K562 (cell line): ENCODE results near the gene ENO2. TPM values are rescaled to one million over a fixed set of nuclear protein-coding genes. Genes with fewer than 3 reads are reported as not detected.

Source experiments
- ATAC-seq: fragments of 200-7000 bp; cut with Tn5 transposase; 3 replicates; pipeline ENCODE4 v1.9.1; 2020; ENCODE audit warnings: moderate library complexity
- BruUV-seq: library from RNA; stranded (reverse); fragments of 400-500 nt; replicated peaks from 2 replicates; lab custom pipeline; 2021; lab: Mats Ljungman, UMichigan
- CTCF ChIA-PET: fragments of 300-600 bp; formaldehyde crosslinking; extraction: SDS; loops from one replicate; lab custom pipeline; 2021; ENCODE audit warnings: low intra/inter-chr PET ratio; lab: Yijun Ruan, JAX
- POLR2A ChIA-PET: fragments of 300-600, 350-650 bp; sonication (Branson Sonifier 250); formaldehyde crosslinking; extraction: SDS; loops from one replicate; lab custom pipeline; 2021; ENCODE audit warnings: antibody characterized with exemption, inconsistent platforms; lab: Yijun Ruan, JAX
- DNase-seq, 4 experiments: peaks; one replicate each; pipeline versions ENCODE4 v3.0.0 to v3.0.0-alpha.2; 2011 to 2018; ENCODE audit warnings: low spot score in 3 of 4, mixed read lengths in 3 of 4; ENCODE audit errors: extremely low read depth in 1 of 4
- FAIRE-seq: peaks from 2 replicates; lab custom pipeline; 2011; peaks lifted over from hg19 to GRCh38; lab: Jason Lieb, UNC
- H2AFZ ChIP-seq: 2 replicates; pipeline ENCODE4 v1.6.0; 2011; ENCODE audit warnings: low read depth, low read length, control low read depth, inconsistent platforms
- H3K27ac ChIP-seq: fragments of 200-600 bp; 3 replicates; pipeline ENCODE4 v1.8.0; 2011; ENCODE audit warnings: low read depth, mild to moderate bottlenecking, control low read depth, inconsistent platforms, low read length, moderate library complexity, mixed read lengths; ENCODE audit errors: extremely low read depth
- H3K27me3 ChIP-seq, 2 experiments: fragments of 300-600 bp in 1 of 2; 2 replicates in 1 of 2; 3 replicates in 1 of 2; pipeline versions ENCODE4 v1.6.0 to v1.8.0; 2011; ENCODE audit warnings: inconsistent platforms in 2 of 2, low read length in 2 of 2, mild to moderate bottlenecking in 1 of 2, mixed read lengths in 1 of 2, moderate library complexity in 1 of 2; ENCODE audit not compliant: control insufficient read depth in 2 of 2, insufficient read depth in 2 of 2
- H3K36me3 ChIP-seq: fragments of 300-600 bp; 3 replicates; pipeline ENCODE4 v1.8.0; 2011; ENCODE audit warnings: mild to moderate bottlenecking, low read length, inconsistent platforms; ENCODE audit not compliant: control insufficient read depth, insufficient read depth
- H3K4me1 ChIP-seq, 2 experiments: fragments of 200-600 bp in 1 of 2; replicated peaks in 1 of 2; 2 replicates in 1 of 2; 3 replicates in 1 of 2; pipeline versions ENCODE4 v1.5.1 to v1.8.0; 2011; ENCODE audit warnings: inconsistent platforms in 2 of 2, low read length in 2 of 2, mild to moderate bottlenecking in 1 of 2, mixed read lengths in 1 of 2, moderate library complexity in 1 of 2; ENCODE audit not compliant: control insufficient read depth in 2 of 2, insufficient read depth in 2 of 2
- H3K4me2 ChIP-seq: 2 replicates; pipeline ENCODE4 v1.6.1; 2011; ENCODE audit warnings: low read length, control low read depth, inconsistent platforms, mixed read lengths; ENCODE audit not compliant: insufficient read depth
- H3K4me3 ChIP-seq: fragments of 200-600 bp; sonication (generic), shearing (Covaris generic); 2 replicates; pipeline ENCODE4 v1.5.1; 2016; ENCODE audit warnings: control low read depth, inconsistent platforms
- H3K79me2 ChIP-seq: fragments of 200-600 bp; 3 replicates; pipeline ENCODE4 v1.8.0; 2011; ENCODE audit warnings: low read length, inconsistent platforms; ENCODE audit not compliant: control insufficient read depth, insufficient read depth
- H3K9ac ChIP-seq, 2 experiments: 2 replicates each; pipeline versions ENCODE4 v1.6.0 to v1.6.1; 2011; ENCODE audit warnings: low read depth in 2 of 2, low read length in 2 of 2, control low read depth in 1 of 2, inconsistent platforms in 1 of 2, mild to moderate bottlenecking in 1 of 2, mixed read lengths in 1 of 2; ENCODE audit not compliant: insufficient read depth in 1 of 2
- H3K9me1 ChIP-seq: one replicate; pipeline ENCODE4 v1.6.0; 2011; ENCODE audit warnings: inconsistent platforms, mild to moderate bottlenecking, low read length, moderate library complexity; ENCODE audit not compliant: control insufficient read depth, insufficient read depth
- H3K9me3 ChIP-seq: replicated peaks from 2 replicates; pipeline ENCODE4 v1.5.1; 2011; ENCODE audit warnings: low read depth, low read length, inconsistent platforms; ENCODE audit not compliant: control insufficient read depth, insufficient read depth
- H4K20me1 ChIP-seq: replicated peaks from 2 replicates; pipeline ENCODE4 v1.6.1; 2011; ENCODE audit warnings: low read length, inconsistent platforms, mixed read lengths; ENCODE audit not compliant: control insufficient read depth, insufficient read depth
- CAMTA2 ChIP-seq: fragments of 250-450 bp; sonication (Bioruptor Pico); conservative IDR thresholded peaks from 2 replicates; pipeline ENCODE4 v1.5.1; 2022
- CEBPB ChIP-seq: fragments of 450-650 bp; IDR thresholded peaks from 2 replicates; pipeline ENCODE4 v1.6.1; 2016; ENCODE audit warnings: missing genetic modification characterization, missing compliant biosample characterization
- EP300 ChIP-seq: IDR thresholded peaks from 2 replicates; pipeline ENCODE4 v1.6.1; 2012; ENCODE audit warnings: low read length, improper control_type of control experiment
- ETV5 ChIP-seq: sonication (generic); formaldehyde crosslinking; IDR thresholded peaks from 2 replicates; pipeline ENCODE4 v1.4.0; 2020; ENCODE audit warnings: low read depth, mild to moderate bottlenecking, missing genetic modification reagents
- FOXK1 ChIP-seq: sonication (generic); formaldehyde crosslinking; IDR thresholded peaks from 2 replicates; pipeline ENCODE4 v1.8.0; 2022; ENCODE audit warnings: missing genetic modification reagents, mild to moderate bottlenecking, borderline replicate concordance
- POU5F1 ChIP-seq: fragments of 150-350 bp; IDR thresholded peaks from 2 replicates; pipeline ENCODE4 v1.6.1; 2014; ENCODE audit warnings: borderline replicate concordance, low read length, low read depth, mild to moderate bottlenecking; ENCODE audit not compliant: partially characterized antibody
- SMARCE1 ChIP-seq: fragments of 450-650 bp; IDR thresholded peaks from 2 replicates; pipeline ENCODE4 v1.7.1; 2016; ENCODE audit warnings: mild to moderate bottlenecking
- TRIM24 ChIP-seq, 2 experiments: fragments of 450-650 bp; IDR thresholded peaks; 2 replicates each; pipeline ENCODE4 v1.6.1; 2016
- ZNF3 ChIP-seq: fragments of 250-450 bp; sonication (Bioruptor Pico); IDR thresholded peaks from 2 replicates; pipeline ENCODE4 v1.5.0; 2021; ENCODE audit warnings: mild to moderate bottlenecking, moderate library complexity
- ZNF395 ChIP-seq: fragments of 200-800 bp; sonication (Bioruptor generic); IDR thresholded peaks from 2 replicates; pipeline ENCODE4 v1.6.1; 2017; ENCODE audit warnings: missing genetic modification characterization, missing compliant biosample characterization
- ZNF507 ChIP-seq: conservative IDR thresholded peaks from 2 replicates; pipeline ENCODE4 v1.6.1; 2017; ENCODE audit warnings: missing genetic modification characterization, missing compliant biosample characterization
- ZNF511 ChIP-seq: sonication (generic); formaldehyde crosslinking; IDR thresholded peaks from 2 replicates; pipeline ENCODE4 v1.8.0; 2022; ENCODE audit warnings: mild to moderate bottlenecking, missing genetic modification reagents
- ZNF57 ChIP-seq: fragments of 450-650 bp; formaldehyde crosslinking; IDR thresholded peaks from 2 replicates; pipeline ENCODE4 v1.4.0; 2020; ENCODE audit warnings: mild to moderate bottlenecking, moderate library complexity
- ZSCAN32 ChIP-seq: fragments of 450-650 bp; formaldehyde crosslinking; IDR thresholded peaks from 2 replicates; pipeline ENCODE4 v1.4.0; 2020; ENCODE audit warnings: mild to moderate bottlenecking, moderate library complexity
- WGBS: fragments of 100-300 bp; shearing (Covaris generic); methylation state at CpG from one replicate; pipeline ENCODE4 v1.1.6; 2016; ENCODE audit warnings: low coverage, mixed read lengths; ENCODE audit not compliant: insufficient coverage; ENCODE audit errors: missing lambda C conversion rate; 5-methylcytosine and 5-hydroxymethylcytosine counted together
- in situ Hi-C: fragments of 300-500 bp; cut with MboI; formaldehyde crosslinking; loops from 4 replicates; pipeline ENCODE4 v1.15.0; 2018; ENCODE audit warnings: inconsistent platforms, mixed read lengths
- intact Hi-C: fragments of 100-400 bp; cut with micrococcal nuclease; formaldehyde crosslinking; loops from 2 replicates; pipeline ENCODE4 v1.14.2; 2022
- polyA plus RNA-seq, 8 experiments: library from polyadenylated mRNA; depleted of rRNA in 4 of 8; stranded (reverse) in 5 of 8; unstranded in 3 of 8; fragments of >200 nt; fragmentation: Nextera tagmentation in 2 of 8; fragmentation: Illumina TruSeq in 1 of 8; extraction: Ambion mirVana in 2 of 8; extraction: Trizol in 1 of 8; gene quantifications; 2 replicates each; pipeline versions ENCODE4 v1.2.1 to v1.2.3, GENCODE V29; 2011 to 2014; ENCODE audit warnings: inconsistent platforms in 1 of 8, missing spikeins in 1 of 8
- total RNA-seq, 7 experiments: library from RNA; depleted of rRNA in 6 of 7; stranded (reverse); fragments of >200 nt in 6 of 7; fragmentation: Illumina TruSeq in 2 of 7; extraction: Trizol in 2 of 7; gene quantifications; 2 replicates each; pipeline versions ENCODE4 v1.2.1 to v1.2.3, GENCODE V29; 2011 to 2021; ENCODE audit warnings: low replicate concordance in 1 of 7
- TF ChIP-seq, protein P1 (sequence below): fragments of 250-450 bp; sonication (Bioruptor Pico); IDR thresholded peaks from 2 replicates; pipeline ENCODE4 v1.5.0; 2021
- TF ChIP-seq, protein P2 (sequence below): conservative IDR thresholded peaks from 2 replicates; pipeline ENCODE4 v1.6.1; 2011; ENCODE audit warnings: low read depth, mild to moderate bottlenecking, low read length; ENCODE audit not compliant: control insufficient read depth

ENO2 gene
- total and polyA plus RNA-seq, 9 of the 15 experiments (the other 6 are each of a cell fraction or from before 2014, with no cell fraction given): 10.9 to 43.3 (median 21.0) TPM

GRCh38 chr12:6950811-6951540 is 36.6 kb downstream of the ENO2 start, which contains the start of gene PTPN6 (continued):
- TF ChIP-seq ZNF507 (tag) (no peak), FOXK1 (no peak), TRIM24 (IDR thresholded peaks at IDR 0.05) (no peak), CAMTA2 (CRISPR knock-in tag) (no peak)

- WGBS: 77% methylated on average over 8 of the region's 20 CpGs
- CTCF ChIA-PET: interaction anchor here (0.5 kb wide), 1 partner anchor 20 kb away, joined by 5 read pairs; no protein-coding TSS in a partner anchor
- in situ Hi-C loops: no loop called here
- Histone ChIP-seq H2AFZ (no peak overlapping the region), H3K9me3 (no peaks in the 10 kb centered on the region), H4K20me1 (no peaks in the 10 kb centered on the region), H3K9ac (peak overlapping the region in 1 of 2 experiments; percentile 31; a peak in 1 of 4 replicates), H3K4me3 (no peak overlapping the region), H3K79me2 (no peaks in the 10 kb centered on the region), H3K27me3 (no peaks in the 10 kb centered on the region), H3K4me1 (peaks cover 8 to 57% of the 10 kb centered on the region in 2 experiments), H3K4me2 (no peak overlapping the region), H3K36me3 (no peaks in the 10 kb centered on the region), H3K27ac (no peak overlapping the region), H3K9me1 (no peaks in the 10 kb centered on the region)
- POLR2A ChIA-PET: interaction anchor here (0.7 kb wide), 1 partner anchor 9 kb away, joined by 3 read pairs; no protein-coding TSS in a partner anchor
- DNase-seq (no peak), FAIRE-seq (no peak), ATAC-seq (no peak)
- no TSS peak for BruUV-seq
- intact Hi-C loops: no loop called here
- TF ChIP-seq, protein P1, sequence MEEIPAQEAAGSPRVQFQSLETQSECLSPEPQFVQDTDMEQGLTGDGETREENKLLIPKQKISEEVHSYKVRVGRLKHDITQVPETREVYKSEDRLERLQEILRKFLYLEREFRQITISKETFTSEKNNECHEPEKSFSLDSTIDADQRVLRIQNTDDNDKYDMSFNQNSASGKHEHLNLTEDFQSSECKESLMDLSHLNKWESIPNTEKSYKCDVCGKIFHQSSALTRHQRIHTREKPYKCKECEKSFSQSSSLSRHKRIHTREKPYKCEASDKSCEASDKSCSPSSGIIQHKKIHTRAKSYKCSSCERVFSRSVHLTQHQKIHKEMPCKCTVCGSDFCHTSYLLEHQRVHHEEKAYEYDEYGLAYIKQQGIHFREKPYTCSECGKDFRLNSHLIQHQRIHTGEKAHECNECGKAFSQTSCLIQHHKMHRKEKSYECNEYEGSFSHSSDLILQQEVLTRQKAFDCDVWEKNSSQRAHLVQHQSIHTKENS (CRISPR knock-in tag): no peak
- TF ChIP-seq EP300 (no peak), ZNF3 (no peak), ZNF511 (no peak), ZNF395 (CRISPR knock-in tag) (no peak), SMARCE1 (no peak), ZNF57 (CRISPR knock-in tag) (no peak), ETV5 (CRISPR knock-in tag) (no peak), ZSCAN32 (CRISPR knock-in tag) (no peak), POU5F1 (no peak), CEBPB (tag) (no peak)
- TF ChIP-seq, protein P2, sequence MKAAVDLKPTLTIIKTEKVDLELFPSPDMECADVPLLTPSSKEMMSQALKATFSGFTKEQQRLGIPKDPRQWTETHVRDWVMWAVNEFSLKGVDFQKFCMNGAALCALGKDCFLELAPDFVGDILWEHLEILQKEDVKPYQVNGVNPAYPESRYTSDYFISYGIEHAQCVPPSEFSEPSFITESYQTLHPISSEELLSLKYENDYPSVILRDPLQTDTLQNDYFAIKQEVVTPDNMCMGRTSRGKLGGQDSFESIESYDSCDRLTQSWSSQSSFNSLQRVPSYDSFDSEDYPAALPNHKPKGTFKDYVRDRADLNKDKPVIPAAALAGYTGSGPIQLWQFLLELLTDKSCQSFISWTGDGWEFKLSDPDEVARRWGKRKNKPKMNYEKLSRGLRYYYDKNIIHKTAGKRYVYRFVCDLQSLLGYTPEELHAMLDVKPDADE: no peak
Observed at GRCh38 chr12:6951551-6952120, 37.3 kb downstream of the ENO2 start.
